SHP77 treated with DMSO at 0.1 percent for 48 hours (cell line): ENCODE results near the gene TMEFF2.

Experiments used
- DNase-seq: peaks from one replicate; lab custom pipeline; 2025; lab: John Stamatoyannopoulos, UW

Gene TMEFF2

GRCh38 chr2:192013211-192013610, 181.5 kb downstream of the TMEFF2 start:
- DNase-seq = no peak

DNA sequence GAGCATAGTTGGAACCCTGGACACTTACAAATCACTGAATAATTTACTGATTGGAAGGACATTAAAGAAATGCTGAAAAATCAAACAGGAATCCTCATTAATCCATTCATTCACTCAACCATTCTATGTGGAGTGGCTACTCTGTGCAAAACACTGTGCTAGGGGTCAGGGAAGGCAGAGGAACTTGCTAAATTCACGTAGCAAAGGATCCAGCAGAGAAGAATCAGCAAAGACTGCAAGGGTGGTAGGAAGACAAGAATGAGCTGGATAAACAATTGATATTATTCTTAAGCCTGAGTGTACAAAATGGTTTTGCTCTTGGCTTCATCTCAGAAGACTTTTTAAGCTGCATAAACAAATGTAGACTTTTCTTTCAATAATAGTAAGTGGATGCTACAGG, 183.5 kb downstream of the TMEFF2 start:
- DNase-seq = no peak

- DNase-seq = no peak
Measured at GRCh38 chr2:192010073-192010472, 184.7 kb downstream of the TMEFF2 start.

DNA sequence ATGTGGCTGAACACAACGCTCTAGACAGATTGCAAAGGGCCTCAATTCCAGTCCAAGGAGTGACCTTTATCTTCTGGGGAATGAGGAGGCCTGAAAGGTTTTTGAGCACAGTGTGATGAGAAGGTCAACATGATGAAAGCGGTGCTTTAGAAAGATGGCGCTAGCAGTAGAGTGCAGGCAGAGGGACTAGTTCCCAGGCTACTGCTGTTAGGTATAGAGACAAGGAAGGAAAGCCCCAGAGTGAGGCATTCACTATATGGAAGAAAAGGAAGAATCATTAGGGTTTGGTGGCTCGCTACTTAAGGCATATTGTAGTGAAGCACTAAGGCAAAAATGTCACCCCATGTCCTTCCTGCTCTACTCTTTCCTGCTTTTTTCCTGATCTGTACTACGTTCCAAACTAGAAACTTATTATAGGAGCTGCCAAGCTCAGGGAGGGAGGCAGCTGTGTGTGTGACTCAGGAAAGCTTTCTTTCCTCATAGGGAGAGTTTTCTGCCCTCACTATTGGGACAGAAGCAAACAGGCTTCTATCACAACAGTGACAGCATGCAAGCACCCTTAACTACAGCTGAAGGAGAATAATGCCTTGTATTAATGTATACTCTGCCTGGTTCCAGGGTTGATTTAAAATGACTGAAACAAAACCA, 187.0 kb downstream of the TMEFF2 start:
- no peak for DNase-seq

GRCh38 chr2:192005211-192005610, 189.5 kb downstream of the TMEFF2 start:
- DNase-seq = no peak

DNA sequence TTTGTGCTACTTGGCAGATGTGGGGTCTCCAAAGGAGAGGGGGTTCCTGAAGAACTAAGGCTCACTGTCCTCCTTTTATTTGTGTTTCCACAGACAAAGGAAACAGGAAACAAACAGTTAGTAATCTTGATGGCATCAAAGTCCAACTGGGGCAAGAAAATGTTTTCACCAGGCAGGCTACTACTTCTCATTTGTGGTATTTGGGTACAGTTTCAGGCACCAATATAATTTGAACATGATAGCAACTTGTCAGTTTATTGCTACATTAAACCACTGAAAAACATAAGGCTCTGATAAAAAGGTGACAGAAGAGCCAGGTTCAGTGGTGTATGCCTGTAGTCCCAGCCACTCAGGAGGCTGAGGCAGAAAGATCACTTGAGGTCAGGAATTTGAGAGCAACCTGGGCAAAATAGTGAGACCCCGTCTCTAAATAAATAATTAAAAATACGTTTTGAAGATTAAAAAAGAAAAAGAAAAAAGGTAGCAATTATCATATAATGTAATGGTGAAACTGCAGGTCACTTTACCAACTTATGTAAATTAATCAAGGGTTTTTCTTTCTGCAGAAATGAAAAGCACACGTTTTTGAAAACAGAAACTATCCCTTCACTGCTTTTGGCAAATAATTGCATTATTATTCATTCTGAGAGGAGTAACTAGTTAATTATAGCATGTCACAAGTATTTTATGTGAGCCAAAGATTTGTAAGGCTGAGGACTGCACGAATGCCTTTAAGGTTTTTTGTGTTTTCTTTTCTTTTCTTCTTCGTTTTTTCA, 190.4 kb downstream of the TMEFF2 start:
- no peak for DNase-seq

DNA sequence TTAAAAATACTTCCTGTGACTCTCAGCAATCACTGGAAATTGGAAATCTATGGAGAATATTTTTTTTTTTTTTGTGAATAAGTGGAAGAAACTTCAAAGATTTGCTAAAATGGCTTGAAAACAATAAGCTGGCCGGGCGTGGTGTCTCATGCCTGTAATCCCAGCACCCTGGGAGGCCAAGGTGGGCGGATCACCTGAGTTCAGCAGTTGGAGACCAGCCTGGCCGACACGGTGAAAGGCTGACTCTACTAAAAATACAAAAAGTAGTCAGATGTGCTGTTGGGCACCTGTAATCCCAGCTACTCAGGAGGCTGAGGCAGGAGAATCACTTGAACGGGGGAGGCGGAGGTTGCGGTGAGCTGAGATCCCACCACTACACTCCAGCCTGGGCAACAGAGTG, 192.3 kb downstream of the TMEFF2 start:
- no peak for DNase-seq

GRCh38 chr2:192000196-192000980, 194.3 kb downstream of the TMEFF2 start:
- no peak for DNase-seq

DNA sequence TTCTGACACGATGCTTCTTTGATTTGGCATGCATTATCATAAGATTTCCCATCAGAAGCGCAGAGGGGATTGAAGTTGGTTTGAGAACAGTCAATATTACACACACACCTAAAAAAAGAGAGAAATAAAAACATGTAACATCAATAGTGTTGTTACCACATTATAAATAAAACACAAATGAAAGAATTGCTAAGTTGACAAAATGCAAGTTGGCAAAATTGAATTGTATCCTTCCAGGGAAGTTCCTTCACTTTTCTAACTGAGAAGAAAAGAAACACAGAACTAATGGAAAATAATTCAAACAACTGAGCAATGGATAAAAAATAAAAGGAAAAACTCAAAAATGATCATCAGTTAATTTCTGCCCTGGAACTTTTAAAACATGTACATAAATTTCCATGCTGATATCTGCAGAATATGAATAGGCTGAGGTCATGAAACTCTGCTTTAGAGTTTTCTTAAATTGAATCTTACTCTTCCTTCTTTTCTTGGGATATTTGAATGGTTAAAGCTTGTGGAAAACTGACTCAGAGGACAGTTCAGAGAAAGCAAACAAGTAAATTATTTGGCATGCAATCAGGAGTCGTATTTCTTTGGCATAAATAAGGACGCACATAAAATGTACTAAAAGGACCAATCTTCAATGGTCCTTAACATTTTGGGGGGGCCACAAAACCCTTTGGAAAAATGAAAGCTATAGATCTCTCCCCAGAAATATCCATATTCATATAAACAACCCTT, 195.5 kb downstream of the TMEFF2 start:
- no peak for DNase-seq

- DNase-seq = no peak
Measured at GRCh38 chr2:191995285-191995684, 199.4 kb downstream of the TMEFF2 start.

- DNase-seq = no peak
Measured at GRCh38 chr2:191994749-191995148, 200.0 kb downstream of the TMEFF2 start.

GRCh38 chr2:191991442-191991841, 203.3 kb downstream of the TMEFF2 start:
- no peak for DNase-seq

DNA sequence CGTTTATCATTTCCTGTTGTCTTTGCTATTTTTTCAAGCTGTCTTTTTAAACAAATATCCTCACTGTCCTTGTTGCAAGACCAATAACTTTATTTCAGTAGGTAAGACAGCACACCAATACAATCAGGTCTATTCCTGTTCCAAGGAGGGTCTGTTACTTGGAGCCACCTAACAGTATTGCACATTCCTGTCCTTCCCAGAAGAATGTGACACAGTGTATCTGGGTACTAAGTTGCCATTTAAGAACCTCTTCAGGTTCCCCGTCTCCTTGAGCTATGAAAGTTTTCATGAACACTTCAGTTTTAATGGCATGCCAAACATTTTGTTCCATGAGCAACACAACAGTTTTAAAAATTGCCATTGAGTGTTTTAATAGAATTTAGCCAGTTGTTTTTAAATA, 209.0 kb downstream of the TMEFF2 start:
- no peak for DNase-seq

DNA sequence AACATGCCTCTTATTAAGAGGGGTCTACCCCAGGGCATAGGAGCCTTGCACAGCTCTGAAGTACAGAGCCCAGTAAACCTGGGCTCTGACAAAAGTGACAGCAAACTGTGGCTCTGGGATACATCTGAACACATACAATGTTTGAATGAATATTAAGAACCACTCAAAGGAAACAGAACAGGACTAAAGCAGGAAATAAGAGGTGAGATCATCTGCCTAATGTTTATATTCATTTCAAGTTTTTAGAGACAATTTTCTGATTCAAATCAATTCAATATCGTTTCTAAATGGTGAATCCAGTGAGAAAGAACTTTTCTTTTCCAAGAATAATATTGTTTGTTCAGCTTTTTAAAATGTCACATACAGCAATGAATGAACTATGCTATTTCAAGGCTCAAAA, 211.1 kb downstream of the TMEFF2 start:
- DNase-seq = no peak

- no peak for DNase-seq
Measured at GRCh38 chr2:191983186-191983585, 211.5 kb downstream of the TMEFF2 start.

GRCh38 chr2:191981706-191982105, 213.0 kb downstream of the TMEFF2 start:
- DNase-seq = no peak

GRCh38 chr2:191980483-191980882, 214.2 kb downstream of the TMEFF2 start:
- DNase-seq = no peak

DNA sequence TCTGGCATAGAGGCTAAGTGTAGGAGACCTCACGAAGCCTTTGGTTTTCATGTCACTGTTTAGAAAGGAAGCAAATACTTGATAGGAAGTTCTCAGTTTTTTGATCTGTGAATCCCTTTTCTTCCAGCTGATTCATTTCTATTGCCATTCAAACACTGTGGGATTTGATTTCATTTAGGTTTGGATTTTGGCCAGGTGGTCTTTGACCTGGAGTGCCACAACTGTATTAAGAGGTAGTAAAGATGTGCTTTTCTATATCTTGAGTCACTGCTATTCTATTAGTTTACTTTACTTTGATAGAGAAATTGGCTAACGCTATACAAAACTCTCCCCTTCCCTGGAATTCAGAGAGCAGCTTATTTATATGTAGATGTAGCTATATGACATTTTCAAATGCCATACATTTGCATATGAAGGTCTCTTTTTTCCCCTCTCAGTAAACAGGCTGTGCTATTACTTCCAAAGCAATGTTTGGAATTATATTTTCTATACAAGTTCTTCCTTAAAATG, 215.5 kb downstream of the TMEFF2 start:
- no peak for DNase-seq

GRCh38 chr2:191977754-191978153, 217.0 kb downstream of the TMEFF2 start:
- DNase-seq = no peak

DNA sequence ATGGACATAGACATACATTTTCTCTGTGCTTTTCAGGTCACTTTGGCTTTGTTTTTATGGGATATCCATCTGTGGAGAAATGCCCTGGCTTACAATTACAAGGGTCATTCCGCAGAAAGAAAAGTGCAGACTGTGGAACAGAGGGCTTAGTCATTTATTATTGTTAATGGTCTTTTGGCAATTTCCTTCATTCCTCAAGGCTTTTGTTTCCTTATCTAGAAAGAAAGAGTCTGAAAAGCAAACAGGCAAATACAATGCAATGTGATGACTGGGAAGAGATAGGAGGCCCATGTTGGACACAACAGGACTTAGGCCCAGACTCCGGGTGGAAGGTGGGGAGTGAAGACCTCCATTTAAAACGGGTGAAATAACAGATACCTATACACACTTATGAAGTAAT, 218.3 kb downstream of the TMEFF2 start:
- DNase-seq = no peak

- no peak for DNase-seq
Measured at GRCh38 chr2:191974676-191975075, 220.1 kb downstream of the TMEFF2 start.

DNA sequence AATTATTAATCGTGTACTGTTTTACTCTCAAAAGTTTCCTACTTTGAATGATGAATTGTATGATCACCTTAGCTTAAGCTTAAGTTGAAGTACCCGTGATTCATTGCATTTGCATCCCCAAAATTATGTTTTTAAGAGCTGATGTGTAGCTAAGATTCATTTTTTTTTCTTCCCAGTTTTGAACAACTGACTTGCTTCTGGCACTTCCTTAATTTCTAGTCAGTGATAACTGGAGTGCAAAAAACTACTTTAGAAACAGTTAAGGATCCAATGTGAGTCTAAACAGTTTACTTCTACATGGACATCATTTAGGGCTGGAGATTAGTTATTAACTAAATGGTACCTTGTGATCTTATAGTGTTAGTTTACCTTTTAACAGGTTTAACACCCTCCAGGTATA, 223.9 kb downstream of the TMEFF2 start:
- DNase-seq = no peak
